Activated gamma-delta T cell treated with anti-CD3 and anti-CD28 coated beads, Interleukin-2, amount 50 U/mL, for 16 hours (primary cell): ENCODE measurements around the gene TSPOAP1.

ENCODE experiments used
- DNase-seq: peaks from one replicate; pipeline ENCODE4 v3.0.0-alpha.2; 2020; ENCODE audit warnings: low read depth

Gene TSPOAP1

GRCh38 chr17:58277802-58278595 is 50.6 kb downstream of the TSPOAP1 start:
- DNase-seq, result no peak

GRCh38 chr17:58277107-58277801 is 51.3 kb downstream of the TSPOAP1 start:
- DNase-seq, result no peak

- no peak for DNase-seq
Measured at GRCh38 chr17:58276423-58276822, 52.2 kb downstream of the TSPOAP1 start.

- no peak for DNase-seq
Measured at GRCh38 chr17:58275417-58275816, 53.2 kb downstream of the TSPOAP1 start.

- no peak for DNase-seq
Measured at GRCh38 chr17:58273453-58274104, 55.0 kb downstream of the TSPOAP1 start.

- DNase-seq, result no peak
Measured at GRCh38 chr17:58272367-58273280, 56.0 kb downstream of the TSPOAP1 start.

GRCh38 chr17:58271216-58271931 is 57.2 kb downstream of the TSPOAP1 start:
- no peak for DNase-seq

- no peak for DNase-seq
Measured at GRCh38 chr17:58270476-58271215, 57.9 kb downstream of the TSPOAP1 start.

GRCh38 chr17:58269557-58270291 is 58.9 kb downstream of the TSPOAP1 start:
- DNase-seq, result no peak

- DNase-seq, result no peak
Measured at GRCh38 chr17:58268774-58269556, 59.6 kb downstream of the TSPOAP1 start.

GRCh38 chr17:58268326-58268725 is 60.3 kb downstream of the TSPOAP1 start:
- no peak for DNase-seq

GRCh38 chr17:58267347-58268324 is 61.0 kb downstream of the TSPOAP1 start:
- no peak for DNase-seq

- DNase-seq, result no peak
Measured at GRCh38 chr17:58265902-58266875, 62.4 kb downstream of the TSPOAP1 start.

GRCh38 chr17:58265271-58265670 is 63.3 kb downstream of the TSPOAP1 start:
- DNase-seq, result no peak

- no peak for DNase-seq
Measured at GRCh38 chr17:58264407-58265103, 64.0 kb downstream of the TSPOAP1 start.

- DNase-seq, result no peak
Measured at GRCh38 chr17:58263773-58264172, 64.8 kb downstream of the TSPOAP1 start.
